T-helper 1 cell treated with Interleukin-12 subunit alpha and Interleukin-12 subunit beta and Interleukin-4 antibody, amounts not matched to agents 30 μg/mL and 1 μg/mL, for 36 hours (primary cell): ENCODE measurements around the gene CYTIP.
"Not testable (repeated sequence)": the region's sequence is repeated elsewhere in the genome, so short reads cannot be mapped to it uniquely, and the experiment has no call there.

Source experiments
- H3K27ac Mint-ChIP-seq: one replicate; pipeline ENCODE4 v1.8.0; 2021; ENCODE audit warnings: mild to moderate bottlenecking, mixed read lengths
- H3K27me3 Mint-ChIP-seq: one replicate; pipeline ENCODE4 v1.8.0; 2021; ENCODE audit warnings: low read depth, mixed read lengths
- H3K36me3 Mint-ChIP-seq: one replicate; pipeline ENCODE4 v1.8.0; 2021; ENCODE audit warnings: low read depth, mixed read lengths
- H3K4me1 Mint-ChIP-seq: one replicate; pipeline ENCODE4 v1.8.0; 2021; ENCODE audit warnings: low read depth, mixed read lengths
- H3K4me3 Mint-ChIP-seq: one replicate; pipeline ENCODE4 v1.8.0; 2021; ENCODE audit warnings: mild to moderate bottlenecking, moderate library complexity, mixed read lengths
- H3K9me3 Mint-ChIP-seq: one replicate; pipeline ENCODE4 v1.8.0; 2021; ENCODE audit warnings: mixed read lengths

Gene CYTIP

GRCh38 chr2:157394928-157395327, 49.0 kb downstream of the CYTIP start:
- no peak overlapping the region for H3K27ac Mint-ChIP-seq

GRCh38 chr2:157393348-157393747, 50.5 kb downstream of the CYTIP start:
- no peak overlapping the region for H3K27ac Mint-ChIP-seq
- H3K36me3 Mint-ChIP-seq, result peaks cover 28% of the 10 kb centered on the region
- peaks cover 41% of the 10 kb centered on the region for H3K9me3 Mint-ChIP-seq
- no peaks in the 10 kb centered on the region for H3K27me3 Mint-ChIP-seq
- no peak overlapping the region for H3K4me3 Mint-ChIP-seq
- peaks cover 3% of the 10 kb centered on the region for H3K4me1 Mint-ChIP-seq

More at GRCh38 chr2:157394928-157395327, 49.0 kb downstream of the CYTIP start:
- Mint-ChIP-seq H3K9me3 (peaks cover 41% of the 10 kb centered on the region), H3K27me3 (no peaks in the 10 kb centered on the region), H3K4me3 (no peak overlapping the region), H3K4me1 (peaks cover 2% of the 10 kb centered on the region), H3K36me3 (peaks cover 39% of the 10 kb centered on the region)

GRCh38 chr2:157388827-157389226, 55.1 kb downstream of the CYTIP start:
- no peaks in the 10 kb centered on the region for H3K27me3 Mint-ChIP-seq
- H3K9me3 Mint-ChIP-seq, result peaks cover 53% of the 10 kb centered on the region
- no peak overlapping the region for H3K4me3 Mint-ChIP-seq
- peaks cover 38% of the 10 kb centered on the region for H3K36me3 Mint-ChIP-seq
- no peak overlapping the region for H3K27ac Mint-ChIP-seq
- peaks cover 7% of the 10 kb centered on the region for H3K4me1 Mint-ChIP-seq

GRCh38 chr2:157386747-157387146, 57.1 kb downstream of the CYTIP start:
- Mint-ChIP-seq H3K4me3 (no peak overlapping the region), H3K36me3 (peaks cover 32% of the 10 kb centered on the region), H3K9me3 (peaks cover 46% of the 10 kb centered on the region), H3K27me3 (no peaks in the 10 kb centered on the region), H3K4me1 (peaks cover 8% of the 10 kb centered on the region), H3K27ac (no peak overlapping the region)

GRCh38 chr2:157386247-157386646, 57.6 kb downstream of the CYTIP start:
- Mint-ChIP-seq H3K4me1 (peaks cover 9% of the 10 kb centered on the region), H3K27ac (no peak overlapping the region), H3K4me3 (no peak overlapping the region), H3K27me3 (no peaks in the 10 kb centered on the region), H3K9me3 (peaks cover 41% of the 10 kb centered on the region), H3K36me3 (peaks cover 31% of the 10 kb centered on the region)

- no peak overlapping the region for H3K27ac Mint-ChIP-seq
- no peaks in the 10 kb centered on the region for H3K27me3 Mint-ChIP-seq
- H3K36me3 Mint-ChIP-seq, result peaks cover 41% of the 10 kb centered on the region
- H3K9me3 Mint-ChIP-seq, result peaks cover 45% of the 10 kb centered on the region
- H3K4me3 Mint-ChIP-seq, result no peak overlapping the region
- peaks cover 3% of the 10 kb centered on the region for H3K4me1 Mint-ChIP-seq
These were observed 66.0 kb downstream of the CYTIP start for GRCh38 chr2:157377861-157378260.

GRCh38 chr2:157376041-157376440, 67.8 kb downstream of the CYTIP start:
- peaks cover 35% of the 10 kb centered on the region for H3K36me3 Mint-ChIP-seq
- peak overlapping the region; percentile 6 for H3K27ac Mint-ChIP-seq

GRCh38 chr2:157375384-157375783, 68.5 kb downstream of the CYTIP start:
- no peaks in the 10 kb centered on the region for H3K4me1 Mint-ChIP-seq
- H3K9me3 Mint-ChIP-seq, result peaks cover 40% of the 10 kb centered on the region
- H3K4me3 Mint-ChIP-seq, result no peak overlapping the region
- H3K27ac Mint-ChIP-seq, result no peak overlapping the region
- H3K36me3 Mint-ChIP-seq, result peaks cover 32% of the 10 kb centered on the region
- H3K27me3 Mint-ChIP-seq, result no peaks in the 10 kb centered on the region

More at GRCh38 chr2:157376041-157376440, 67.8 kb downstream of the CYTIP start:
- Mint-ChIP-seq H3K4me1 (no peaks in the 10 kb centered on the region), H3K9me3 (peaks cover 45% of the 10 kb centered on the region), H3K27me3 (no peaks in the 10 kb centered on the region), H3K4me3 (no peak overlapping the region)

GRCh38 chr2:157368508-157368907, 75.4 kb downstream of the CYTIP start:
- H3K4me1 Mint-ChIP-seq, H3K27me3 Mint-ChIP-seq, H3K4me3 Mint-ChIP-seq, H3K27ac Mint-ChIP-seq: not testable (repeated sequence)
- Mint-ChIP-seq H3K36me3 (peaks cover 22% of the 10 kb centered on the region), H3K9me3 (peaks cover 16% of the 10 kb centered on the region)

GRCh38 chr2:157367704-157368103, 76.2 kb downstream of the CYTIP start:
- Mint-ChIP-seq H3K36me3 (peaks cover 27% of the 10 kb centered on the region), H3K9me3 (peaks cover 23% of the 10 kb centered on the region), H3K27ac (no peak overlapping the region), H3K4me3 (no peak overlapping the region), H3K4me1 (peaks cover 7% of the 10 kb centered on the region), H3K27me3 (no peaks in the 10 kb centered on the region)
